H1 (cell line): Measurements from ENCODE around the gene CDKN2B. TPM values are rescaled to one million over a fixed set of nuclear protein-coding genes. Genes with fewer than 3 reads are reported as not detected.

Experiments
- CTCF ChIP-seq, 3 experiments: IDR thresholded peaks; 1 replicate in 2 of 3; 2 replicates in 1 of 3; pipeline versions ENCODE4 v1.5.1 to v1.6.1; 2011; ENCODE audit warnings: low read length in 3 of 3, mild to moderate bottlenecking in 3 of 3, inconsistent platforms in 2 of 3, low read depth in 1 of 3, moderate library complexity in 1 of 3; ENCODE audit not compliant: insufficient read depth in 1 of 3; ENCODE audit errors: control extremely low read depth in 1 of 3
- polyA plus RNA-seq, 7 experiments: library from polyadenylated mRNA; depleted of rRNA in 3 of 7; stranded (reverse) in 5 of 7; unstranded in 2 of 7; fragments of >200 nt in 5 of 7; fragments of 200-250 nt in 2 of 7; gene quantifications; 1 replicate in 5 of 7; 2 replicates in 1 of 7; 4 replicates in 1 of 7; pipeline versions ENCODE4 v1.2.1 to v1.2.3, GENCODE V29; 2011 to 2013; ENCODE audit warnings: missing spikeins in 2 of 7, mixed read lengths in 2 of 7
- total RNA-seq: library from RNA; stranded (reverse); fragmentation: NEBNext Ultra II Directional; extraction: Animal tissue kit (Norgen Biotek cat#: 25700); gene quantifications from 2 replicates; pipeline ENCODE4 v1.2.1, GENCODE V29; 2021

CDKN2B gene
- total and polyA plus RNA-seq, 2 of the 8 experiments (the other 6 are each of a cell fraction or from before 2014, with no cell fraction given), result 0.20 to 0.88 TPM

- TF ChIP-seq CTCF (IDR thresholded peaks at IDR 0.05; ENCODE audit: control extremely low read depth in 1 of 3, insufficient read depth in 1 of 3, low read depth in 1 of 3, low read length in 3 of 3), result no peak
Observed at GRCh38 chr9:22044583-22044982, 35.5 kb upstream of the CDKN2B start (continued).
